NCI-H128 (cell line): ENCODE results near the gene ECHS1.
"Not testable (repeated sequence)": the region's sequence is repeated elsewhere in the genome, so short reads cannot be mapped to it uniquely, and the experiment has no call there.

Experiments used
- DNase-seq: peaks from one replicate; lab custom pipeline; 2025; ENCODE audit not compliant: unreplicated experiment; lab: John Stamatoyannopoulos, UW

ECHS1 gene

DNA sequence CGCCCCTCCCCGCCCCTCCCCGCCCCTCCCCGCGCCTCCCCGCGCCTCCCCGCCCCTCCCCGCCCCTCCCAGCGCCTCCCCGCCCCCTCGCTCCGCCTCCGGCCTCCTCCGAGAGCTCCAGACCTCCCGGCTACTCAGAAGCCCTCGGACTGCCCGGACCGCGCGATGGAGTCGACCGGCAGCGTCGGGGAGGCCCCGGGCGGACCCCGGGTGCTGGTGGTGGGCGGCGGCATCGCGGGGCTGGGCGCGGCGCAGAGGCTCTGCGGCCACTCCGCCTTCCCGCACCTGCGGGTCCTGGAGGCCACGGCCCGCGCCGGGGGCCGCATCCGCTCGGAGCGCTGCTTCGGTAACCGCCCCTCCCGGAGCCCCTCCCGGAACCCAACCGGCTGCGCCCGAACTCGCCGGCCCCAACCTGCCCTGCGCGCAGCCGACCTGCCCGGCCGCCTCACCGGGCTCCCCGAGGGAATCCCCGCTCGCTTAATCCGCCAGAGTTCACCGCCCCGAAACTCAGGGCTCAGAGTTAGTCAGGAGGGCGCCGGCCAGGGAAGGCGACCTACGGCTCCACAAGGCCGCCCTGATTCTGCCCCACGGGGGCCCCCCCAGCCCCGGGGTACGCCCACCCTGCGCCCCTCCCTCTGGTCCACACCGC lies 6.1 kb upstream of the ECHS1 start, which contains the start of gene PAOX:
Gene PAOX (plus strand): TSS at position 111 of the 649 bp plus-strand sequence. CDS start 55 bp downstream, at position 166.
- DNase-seq = no peak

DNA sequence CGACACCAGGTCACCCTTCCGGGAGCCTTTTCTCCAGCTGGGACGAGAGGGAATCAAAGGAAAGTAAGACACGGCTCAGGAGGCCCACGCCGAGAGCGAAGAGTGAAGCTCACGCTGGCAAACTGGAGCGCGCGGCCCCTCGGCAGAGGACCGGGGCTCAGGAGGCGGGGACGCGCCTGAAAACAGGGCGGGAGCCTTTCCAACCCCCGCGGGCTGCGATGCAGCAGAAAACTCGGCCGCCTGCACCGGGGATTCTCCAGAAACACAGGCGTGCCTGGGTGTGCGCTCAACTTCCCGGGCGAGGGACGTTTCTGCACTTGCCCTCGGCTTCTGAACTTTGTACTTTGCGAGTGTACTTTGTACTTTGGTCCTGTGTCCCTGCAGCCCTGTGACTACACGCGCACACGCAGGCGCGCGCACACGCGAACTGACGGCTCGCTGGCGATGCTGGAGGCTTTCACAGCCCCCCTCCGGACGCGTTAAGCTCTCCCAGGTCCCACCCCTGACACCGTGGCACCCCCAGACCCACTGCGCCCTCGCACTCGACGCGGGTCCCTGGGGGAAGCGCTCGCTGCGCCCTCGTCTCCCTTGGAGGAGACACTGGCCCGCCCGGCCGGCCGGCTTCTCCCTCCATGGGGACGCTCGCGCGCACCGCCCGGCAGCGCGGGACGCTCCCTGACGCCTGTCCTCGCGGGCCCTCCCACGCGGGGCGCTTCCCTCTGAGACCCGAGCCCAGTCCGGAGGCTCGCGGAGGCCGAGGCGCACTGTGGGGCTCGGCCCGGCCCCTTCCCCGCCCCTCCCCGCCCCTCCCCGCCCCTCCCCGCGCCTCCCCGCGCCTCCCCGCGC lies 5.3 kb upstream of the ECHS1 start:
- no peak for DNase-seq

DNA sequence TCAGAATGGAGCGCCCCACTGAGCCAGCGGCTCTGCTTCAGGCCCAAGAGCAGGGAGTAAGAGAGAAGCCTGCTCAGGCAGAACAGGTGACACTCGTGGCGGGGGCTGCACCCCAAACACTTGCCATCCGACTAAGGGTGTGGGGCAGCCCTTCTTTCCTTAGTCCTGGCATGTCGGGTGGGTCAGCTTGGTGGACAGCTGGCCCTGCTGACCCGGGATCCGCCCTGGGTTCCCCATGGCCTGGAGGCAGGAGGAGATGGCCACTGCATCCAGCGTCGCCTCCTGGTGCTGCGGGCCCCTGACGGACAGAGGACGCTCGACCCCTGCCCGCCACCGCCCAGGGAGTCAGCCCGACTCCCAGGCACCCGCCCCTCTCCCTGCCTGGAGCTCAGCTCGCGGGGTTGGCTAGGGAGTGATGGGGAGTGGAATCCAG lies 4.7 kb upstream of the ECHS1 start:
- DNase-seq = no peak

DNA sequence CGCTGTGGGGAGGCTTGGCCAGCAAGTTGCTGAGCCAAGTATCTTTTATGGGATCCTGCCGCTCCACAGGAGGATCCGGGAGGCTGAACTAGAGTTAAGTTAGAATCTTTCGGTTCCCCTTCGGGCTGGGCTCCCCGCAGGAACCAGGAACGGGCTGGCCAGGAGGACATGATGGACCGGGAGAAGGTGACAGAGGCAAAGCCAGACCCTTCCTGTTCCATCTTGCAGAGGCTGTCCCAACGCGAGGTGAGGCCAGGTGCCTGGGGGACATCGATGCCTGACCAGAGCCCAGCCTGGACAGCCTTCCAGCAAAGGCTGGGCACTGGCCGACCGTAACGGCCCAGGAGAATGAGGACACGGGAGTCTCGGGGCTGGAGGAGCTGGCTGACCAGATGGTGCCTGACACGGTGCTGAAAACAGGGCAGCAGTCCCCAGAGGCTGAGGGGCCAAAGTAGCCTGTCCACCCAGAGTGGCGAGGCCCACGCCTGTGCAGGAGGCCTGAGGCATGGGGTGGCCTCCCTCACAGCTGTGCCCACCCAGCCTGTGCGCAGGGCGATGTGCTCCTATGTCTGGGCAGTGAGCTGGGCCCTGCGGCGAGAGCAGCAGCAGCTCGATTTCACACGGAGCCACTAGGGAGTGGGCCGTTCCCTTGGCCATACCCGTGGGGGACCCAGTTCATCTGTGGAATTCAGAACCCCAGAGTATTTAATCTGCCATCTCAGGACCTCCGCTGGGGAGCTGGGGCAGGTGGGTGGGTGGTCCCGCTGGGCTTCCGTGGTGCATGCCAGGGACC lies 4.1 kb upstream of the ECHS1 start:
- DNase-seq = no peak

DNA sequence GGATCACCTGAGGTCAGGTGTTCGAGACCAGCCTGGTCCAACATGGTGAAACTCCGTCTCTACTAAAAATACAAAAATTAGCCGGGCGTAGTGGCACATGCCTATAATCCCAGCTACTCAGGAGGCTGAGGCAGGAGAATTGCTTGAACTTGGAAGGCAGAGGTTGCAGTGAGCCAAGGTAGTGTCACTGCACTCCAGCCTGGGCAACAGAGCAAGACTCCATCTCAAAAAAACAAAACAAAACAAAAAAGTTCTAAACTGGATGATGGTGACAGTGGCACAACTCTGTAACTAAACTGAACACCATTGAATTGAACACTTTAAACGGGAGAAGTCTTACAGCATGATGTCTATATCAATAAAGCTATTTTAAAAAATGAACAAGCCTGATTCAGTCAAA lies 3.0 kb upstream of the ECHS1 start:
- not testable (repeated sequence) for DNase-seq

DNA sequence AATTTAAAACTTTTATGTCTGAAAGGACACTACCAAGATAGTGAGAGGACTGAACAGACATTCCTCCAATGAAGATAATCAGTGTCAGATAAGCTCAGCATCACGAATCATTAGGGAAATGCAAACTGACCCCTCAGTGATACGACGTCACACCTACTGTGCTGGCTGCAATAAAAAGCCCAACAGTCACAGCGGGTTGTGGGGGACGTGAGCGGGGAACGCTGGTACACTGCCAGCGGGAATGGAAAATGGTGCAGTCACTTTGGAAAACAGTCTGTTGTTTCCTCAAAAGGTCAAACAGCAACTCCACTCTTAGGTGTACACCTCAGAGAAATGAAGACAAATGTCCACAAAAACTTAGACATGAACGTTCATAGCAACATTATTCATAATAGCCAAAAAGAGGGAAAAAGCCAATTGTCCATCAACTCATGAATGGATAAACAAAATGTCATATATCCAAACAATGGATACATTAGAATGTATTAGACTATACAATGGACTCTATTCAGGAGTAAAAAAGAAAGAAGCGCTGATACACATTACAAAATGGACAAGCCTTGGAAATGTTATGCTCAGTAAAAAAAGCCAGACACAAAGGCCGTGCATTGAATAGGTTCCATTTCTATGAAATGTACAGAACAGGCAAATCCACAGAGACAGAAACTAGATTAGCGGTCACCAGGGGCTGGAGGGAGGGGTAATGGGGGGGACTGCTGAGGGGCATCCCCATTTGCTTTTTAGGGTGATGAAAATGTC lies 2.4 kb upstream of the ECHS1 start:
- DNase-seq = no peak

DNA sequence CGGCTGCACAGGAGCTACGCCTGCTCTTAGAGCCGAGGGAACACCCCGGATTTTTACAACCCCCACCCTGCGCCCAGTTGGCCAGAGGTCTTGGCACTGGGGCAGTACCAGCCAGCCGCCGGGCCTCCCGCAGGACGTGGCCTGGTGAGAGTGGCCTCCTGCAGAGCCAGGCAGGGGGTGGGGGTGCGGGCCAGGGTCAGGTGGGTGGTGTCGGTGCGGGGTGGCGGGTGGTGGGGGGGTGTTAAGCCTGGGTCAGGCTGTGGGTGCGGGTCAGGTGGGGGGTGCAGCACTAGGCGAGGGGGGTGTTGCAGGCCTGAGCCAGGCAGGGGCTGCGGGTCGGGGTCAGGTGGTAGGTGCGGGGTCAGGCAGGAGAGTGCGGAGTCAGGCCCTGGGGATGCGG lies 647 bp downstream of the ECHS1 start:
- no peak for DNase-seq

DNA sequence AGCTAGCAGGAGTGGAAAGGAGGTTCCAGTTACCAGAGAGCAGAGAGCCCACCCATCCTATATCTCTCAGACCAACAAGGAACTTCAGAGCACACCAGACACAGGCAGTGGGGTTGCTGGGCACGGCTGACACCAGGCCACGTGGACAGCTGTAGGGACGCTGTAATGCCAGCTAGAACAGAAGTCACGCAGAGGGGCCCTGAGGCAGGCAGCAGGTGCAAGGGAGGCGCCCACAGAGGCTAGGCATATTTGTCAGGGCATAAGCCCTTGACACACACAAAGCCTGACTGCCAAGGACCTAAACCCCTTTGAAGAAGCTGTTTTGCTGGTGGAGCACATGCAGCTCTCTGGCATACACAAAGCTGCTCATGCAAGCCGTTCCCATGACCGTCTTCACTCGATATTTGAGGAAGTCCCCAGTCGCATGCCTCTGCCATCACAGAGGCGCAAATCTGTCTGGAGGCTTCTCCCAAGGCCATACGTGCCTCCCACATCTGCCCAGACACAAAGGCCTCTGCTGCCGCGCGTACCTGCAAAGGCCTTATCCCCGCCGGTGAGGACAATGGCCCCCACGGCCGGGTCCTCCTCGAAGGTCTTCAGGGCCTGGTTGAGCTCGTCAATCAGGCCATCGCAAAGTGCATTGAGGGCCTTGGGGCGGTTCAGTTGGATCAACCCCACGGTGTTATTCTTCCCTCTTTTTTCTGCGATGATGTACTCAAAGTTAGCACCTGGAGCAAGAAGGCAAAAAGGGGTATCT lies 2.9 kb downstream of the ECHS1 start:
- no peak for DNase-seq

DNA sequence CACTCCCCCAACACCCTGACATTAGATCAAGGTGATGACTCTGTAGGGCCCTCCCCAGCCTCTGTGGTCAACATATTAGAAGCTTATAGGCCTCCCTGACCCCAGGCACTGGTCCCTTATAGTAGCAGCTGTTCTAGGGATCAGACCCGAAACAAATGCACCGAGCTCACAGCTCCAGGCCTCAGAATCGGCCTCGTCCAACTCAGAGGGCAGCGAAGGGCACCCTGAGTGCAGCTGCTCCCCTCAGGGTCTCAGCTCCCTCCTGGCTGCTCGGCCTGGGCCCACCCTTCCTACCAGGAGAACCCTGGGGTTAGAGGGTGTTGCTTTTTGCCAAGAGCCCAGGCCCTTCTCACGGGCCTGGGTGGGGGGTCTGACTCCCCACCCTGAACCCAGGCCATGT lies 5.0 kb downstream of the ECHS1 start:
- DNase-seq = no peak

DNA sequence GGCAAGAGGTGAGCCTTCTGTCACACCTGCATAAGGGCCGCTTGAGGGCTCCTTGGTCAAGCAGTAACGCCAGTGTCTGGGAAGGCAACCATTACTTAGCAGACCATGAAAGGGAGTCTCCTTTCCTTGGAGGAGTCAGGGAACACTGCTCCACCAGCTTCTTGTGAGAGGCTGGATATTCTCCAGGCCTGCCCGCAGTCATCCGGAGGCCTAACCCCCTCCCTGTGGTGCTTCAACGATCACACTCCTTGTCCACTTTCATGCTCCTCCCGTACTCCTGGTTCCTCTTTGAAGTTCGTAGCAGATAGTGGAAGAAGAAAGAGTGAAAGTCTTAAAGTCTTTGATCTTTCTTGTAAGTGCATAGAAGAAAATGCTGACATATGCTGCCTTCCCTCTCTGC lies 5.7 kb downstream of the ECHS1 start:
- not testable (repeated sequence) for DNase-seq

DNA sequence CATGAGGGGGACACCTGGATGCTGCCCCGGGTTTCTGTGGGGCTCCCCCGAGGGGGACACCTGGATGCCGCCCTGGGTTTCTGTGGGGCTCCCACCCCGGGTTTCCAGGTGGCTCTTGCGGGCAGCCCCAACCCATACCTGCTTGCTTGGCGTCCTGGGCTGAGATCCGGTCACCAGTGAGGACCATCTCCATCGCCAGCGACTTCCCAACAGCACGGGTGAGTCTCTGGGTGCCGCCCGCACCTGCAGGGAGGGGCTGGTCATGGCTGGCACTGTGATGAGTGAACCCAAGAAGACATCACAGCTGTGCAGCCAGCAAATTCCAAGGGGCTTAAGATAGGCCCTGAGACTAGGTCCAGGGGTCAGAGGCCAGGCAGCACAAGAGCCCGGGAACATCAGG lies 6.4 kb downstream of the ECHS1 start:
- no peak for DNase-seq

DNA sequence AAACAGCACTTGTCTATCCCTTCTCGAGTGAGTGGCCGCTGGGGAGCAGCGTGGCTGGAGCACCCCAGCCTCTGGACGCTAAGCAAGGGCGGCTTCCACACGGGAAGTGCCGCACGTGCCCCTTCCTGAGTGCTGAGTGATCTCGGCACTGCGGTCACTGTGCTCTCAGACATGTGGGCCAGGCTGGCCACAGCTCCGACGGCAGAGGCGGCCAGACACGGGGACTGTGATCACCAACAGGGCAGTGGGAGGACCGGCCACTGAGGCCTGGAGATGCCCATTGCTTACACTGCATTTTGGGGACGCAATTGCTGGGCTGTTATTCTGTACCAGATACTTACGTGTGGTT lies 7.0 kb downstream of the ECHS1 start:
- DNase-seq = no peak

DNA sequence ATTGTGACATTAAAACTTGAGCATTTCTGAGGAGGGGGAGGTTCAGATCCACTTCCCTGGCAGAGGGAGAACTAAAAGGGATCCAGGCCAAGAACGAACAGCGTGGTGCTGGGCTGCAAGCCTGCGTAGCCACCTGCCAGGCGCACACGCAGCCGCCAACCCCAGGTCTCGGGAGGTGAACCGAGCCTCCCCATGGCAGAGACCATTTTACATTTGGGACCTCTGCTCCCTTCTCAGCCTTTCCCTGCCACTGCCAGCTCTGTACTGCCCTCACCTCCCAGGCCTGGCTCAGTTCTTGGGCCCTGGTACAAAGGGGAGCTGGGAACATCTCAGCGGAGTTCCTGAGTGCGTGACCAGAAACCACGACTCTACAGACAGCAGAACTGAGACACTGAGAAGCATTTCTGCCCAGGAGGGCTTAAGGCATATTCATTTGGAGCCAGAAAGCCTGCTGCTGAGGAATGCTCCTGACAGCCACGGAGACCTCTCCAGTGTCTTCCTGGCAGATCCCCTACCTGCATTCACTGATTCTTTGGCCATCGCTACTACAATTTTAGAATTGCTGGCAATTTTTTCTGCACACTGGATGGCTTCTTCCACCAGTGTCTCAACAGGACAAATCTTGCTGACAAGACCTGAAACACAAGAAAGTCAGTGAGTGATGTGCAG lies 7.6 kb downstream of the ECHS1 start:
- no peak for DNase-seq

DNA sequence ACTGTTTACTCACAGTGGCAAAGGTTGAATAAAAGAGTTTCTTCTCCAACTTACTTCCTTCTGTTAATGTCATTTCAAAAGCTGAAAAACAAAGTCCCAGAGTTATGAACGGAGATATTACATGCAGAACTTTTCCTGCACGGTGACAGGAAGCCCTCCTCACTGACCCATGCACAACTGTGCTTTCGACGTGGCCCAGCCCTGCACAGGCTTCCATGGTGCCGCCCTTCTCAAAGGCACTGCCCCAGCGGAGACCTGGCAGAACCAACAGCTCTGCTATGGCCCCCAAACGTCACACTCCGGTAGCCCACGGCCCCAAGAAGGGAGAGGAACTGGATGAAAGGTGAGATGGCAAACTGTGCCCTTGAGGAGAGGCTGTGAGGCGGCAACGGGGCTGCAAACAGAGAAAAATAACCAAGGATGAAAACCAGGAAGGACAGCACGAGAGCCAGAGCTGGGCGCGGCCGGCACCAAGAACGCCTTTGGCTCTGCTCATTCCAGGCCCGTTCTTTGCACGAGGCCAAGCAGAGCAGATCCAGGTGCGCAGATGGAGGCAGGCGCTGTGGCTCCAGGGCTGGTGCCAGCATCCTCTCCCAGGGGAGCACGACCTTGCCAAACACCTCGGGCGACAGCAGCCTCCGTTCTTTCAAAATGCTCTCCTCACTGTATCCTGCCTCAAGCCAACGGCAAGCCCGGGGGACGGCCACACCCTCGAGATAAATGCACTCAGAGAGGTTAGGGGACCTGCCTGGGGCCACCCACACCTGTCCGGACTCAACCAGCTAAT lies 8.3 kb downstream of the ECHS1 start:
- no peak for DNase-seq

DNA sequence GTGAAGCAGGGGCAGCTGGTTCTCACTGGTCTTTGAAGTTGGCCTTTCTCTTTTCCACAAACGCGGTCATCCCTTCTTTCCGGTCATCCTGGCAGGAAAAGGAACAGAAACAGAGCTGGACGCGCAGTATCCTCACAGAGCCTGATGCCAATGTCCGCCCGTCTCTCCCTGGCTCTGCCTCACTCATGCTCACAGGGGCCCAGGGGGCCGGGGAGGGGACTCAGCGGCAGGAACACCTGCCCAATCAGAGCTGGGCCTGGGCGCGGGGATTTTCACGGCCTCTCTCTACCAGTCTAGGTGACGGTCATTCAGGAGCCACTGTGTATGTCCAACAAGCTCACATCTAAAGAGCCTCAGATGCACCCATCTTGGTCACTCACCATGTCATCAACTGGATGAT lies 10.3 kb downstream of the ECHS1 start:
- DNase-seq = no peak

DNA sequence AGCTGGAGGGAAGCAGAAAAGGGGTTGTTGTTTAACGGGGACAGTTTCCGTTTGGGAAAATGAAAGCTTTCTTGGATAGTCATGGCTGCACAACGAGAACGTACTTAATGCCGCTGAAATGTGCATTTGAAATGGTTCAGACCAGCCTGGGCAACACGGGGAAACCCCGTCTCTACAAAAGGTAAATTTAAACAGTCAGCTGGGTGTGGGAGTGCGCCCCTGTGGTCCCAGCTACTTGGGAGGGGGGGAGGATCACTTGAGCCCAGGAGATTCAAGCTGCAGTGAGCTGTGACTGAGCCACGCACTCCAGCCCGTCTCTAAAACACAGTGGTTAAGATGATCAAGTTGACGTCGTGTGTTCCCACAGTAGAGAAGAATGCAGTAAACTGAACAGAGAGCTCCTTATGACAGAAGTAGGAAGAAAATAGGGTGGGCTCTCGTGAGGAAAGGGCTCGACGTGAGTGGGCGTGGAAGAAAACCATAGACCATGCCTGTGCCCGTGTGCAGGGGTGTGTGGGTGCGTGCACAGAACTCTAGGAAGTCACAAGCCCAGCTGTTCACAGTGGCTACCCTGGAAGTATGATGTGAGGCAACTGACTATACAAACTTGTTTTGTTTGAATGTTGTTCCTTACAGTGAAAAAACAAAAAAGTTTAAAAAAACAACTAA lies 11.2 kb downstream of the ECHS1 start:
- DNase-seq = no peak

DNA sequence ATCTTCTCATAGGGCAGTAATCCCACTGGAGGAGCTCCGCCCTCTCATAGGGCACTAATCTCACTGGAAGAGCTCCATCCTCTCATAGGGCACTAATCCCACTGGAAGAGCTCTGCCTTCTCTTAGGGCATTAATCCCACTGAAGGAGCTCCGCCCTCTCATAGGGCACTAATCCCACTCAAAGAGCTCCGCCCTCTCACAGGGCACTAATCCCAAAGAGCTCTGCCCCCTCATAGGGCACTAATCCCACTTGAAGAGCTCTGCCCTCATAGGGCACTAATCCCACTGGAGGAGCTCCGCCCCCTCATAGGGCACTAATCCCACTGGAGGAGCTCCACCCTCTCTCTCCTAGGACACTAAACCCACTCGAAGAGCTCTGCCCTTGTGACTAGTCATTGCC lies 11.9 kb downstream of the ECHS1 start:
- no peak for DNase-seq

DNA sequence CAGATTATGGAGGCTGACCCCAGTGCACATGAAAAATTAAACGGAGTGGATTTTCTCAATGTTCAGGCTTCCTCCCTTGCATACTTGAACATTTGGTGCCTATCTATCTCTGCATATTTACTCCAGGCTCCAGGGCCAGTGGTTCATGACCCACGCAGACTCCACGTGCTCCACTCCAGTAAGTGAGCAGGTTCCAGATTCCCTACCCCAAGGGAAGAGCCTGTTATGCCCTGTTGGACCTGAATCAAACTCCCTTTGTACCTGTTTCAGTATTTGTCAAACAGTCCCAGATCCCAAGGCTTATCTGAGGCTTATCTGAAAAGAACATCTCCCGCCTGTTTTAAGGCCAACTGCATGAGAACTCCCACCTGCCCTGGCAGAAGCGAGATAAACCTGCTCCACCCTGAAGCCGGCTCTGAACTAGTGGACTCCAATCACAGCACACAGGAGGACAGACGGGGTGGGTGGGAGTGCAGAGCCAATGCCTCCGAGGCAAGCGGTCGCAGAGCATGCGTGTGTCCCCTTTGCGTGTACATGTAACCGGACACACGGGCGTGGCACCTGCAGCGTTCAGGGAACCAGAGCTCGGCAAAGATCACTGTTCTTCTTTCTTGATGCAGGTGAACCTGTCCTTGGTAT lies 13.1 kb downstream of the ECHS1 start:
- DNase-seq = no peak
